Suppressor macrophage treated with lipopolysaccharide for 1 hour (primary cell): ENCODE measurements around the gene GAS6.
"Not testable (repeated sequence)": the region's sequence is repeated elsewhere in the genome, so short reads cannot be mapped to it uniquely, and the experiment has no call there.

ENCODE experiments used
- DNase-seq, 3 donors: peaks; one replicate each; pipeline ENCODE4 v3.0.0-alpha.2; 2020 to 2022

The GAS6 gene

DNA sequence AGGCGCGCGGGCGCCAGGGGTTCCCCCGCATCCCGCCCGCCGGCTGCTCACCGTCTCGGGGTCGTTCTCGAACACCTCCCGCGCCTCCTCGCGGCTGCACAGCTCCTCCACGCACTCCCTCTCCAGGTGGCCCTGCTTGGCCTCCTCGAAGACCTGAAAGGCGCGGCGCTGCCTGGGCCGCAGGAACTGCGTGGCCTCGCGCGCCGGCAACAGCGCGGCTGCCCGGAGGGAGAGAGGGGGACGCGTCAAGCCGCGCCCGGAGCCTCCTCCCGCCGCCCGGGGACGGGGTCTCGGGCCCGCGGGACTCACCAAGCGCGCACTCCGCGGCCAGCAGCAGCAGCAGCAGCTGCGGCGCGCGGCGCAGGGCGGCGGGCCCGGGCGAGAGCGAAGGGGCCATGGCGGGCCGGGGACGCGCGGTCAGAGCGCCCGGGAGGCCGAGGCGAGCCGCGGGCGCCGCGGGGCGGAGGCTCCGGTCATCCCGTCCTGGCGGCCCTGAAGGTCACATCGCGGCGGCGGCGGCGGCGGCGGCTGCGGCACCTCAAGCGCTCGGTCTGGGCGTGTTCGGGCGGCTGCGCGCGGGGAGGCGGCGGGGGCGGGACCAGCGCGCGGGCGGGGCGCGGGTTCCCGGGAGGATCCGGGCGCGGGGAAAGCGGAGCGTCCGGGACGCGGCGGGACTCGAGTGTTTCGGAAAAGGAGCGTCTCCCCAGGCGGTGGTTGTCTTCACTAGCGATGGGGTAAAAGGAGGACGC is at the start of gene GAS6:
TSS of gene GAS6 (minus strand) at position 553 of the 749 bp plus-strand sequence. CDS start at position 397, 156 bp downstream.
- peak; percentile 32 to 64 (median 36) for DNase-seq

DNA sequence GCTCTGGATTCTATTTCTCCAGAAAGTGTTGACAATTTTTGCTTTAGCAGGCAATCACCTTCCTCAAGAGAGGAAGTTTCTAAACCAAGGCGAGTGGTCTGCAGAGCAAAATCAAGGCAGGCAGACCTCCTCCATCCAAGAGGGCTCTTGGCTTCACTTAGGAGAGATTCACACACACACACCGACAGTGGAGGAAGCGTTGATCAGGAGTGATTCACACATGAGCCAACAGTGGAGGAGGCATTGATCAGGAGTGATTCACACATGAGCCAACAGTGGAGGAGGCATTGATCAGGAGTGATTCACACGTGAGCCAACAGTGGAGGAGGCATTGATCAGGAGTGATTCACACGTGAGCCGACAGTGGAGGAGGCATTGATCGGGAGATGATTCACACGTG is 49.5 kb upstream of the GAS6 start:
- not testable (repeated sequence) for DNase-seq

DNA sequence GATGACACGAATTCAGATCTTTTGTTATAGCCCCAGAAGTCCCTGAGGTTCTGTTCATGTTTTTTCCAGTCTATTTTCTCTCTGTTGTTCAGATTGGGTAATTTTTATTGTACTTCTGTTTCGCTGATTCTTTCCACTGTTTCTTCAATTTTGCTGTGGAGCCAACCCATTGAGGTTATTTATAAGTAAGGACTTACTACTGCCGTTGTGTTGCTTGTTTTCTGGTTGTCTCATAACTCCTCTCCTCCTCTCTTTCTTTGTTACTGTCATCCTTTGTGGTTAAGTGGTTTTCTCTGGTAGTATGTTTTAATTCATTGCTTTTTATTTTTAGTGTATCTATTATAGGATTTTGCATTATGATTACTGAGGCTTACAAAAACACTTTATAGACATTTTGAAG is 48.7 kb upstream of the GAS6 start:
- DNase-seq, result no peak

- DNase-seq, result no peak
These were observed 44.0 kb upstream of the GAS6 start for GRCh38 chr13:113907635-113908617.

- no peak for DNase-seq
These were observed 42.7 kb upstream of the GAS6 start for GRCh38 chr13:113906571-113906970.

DNA sequence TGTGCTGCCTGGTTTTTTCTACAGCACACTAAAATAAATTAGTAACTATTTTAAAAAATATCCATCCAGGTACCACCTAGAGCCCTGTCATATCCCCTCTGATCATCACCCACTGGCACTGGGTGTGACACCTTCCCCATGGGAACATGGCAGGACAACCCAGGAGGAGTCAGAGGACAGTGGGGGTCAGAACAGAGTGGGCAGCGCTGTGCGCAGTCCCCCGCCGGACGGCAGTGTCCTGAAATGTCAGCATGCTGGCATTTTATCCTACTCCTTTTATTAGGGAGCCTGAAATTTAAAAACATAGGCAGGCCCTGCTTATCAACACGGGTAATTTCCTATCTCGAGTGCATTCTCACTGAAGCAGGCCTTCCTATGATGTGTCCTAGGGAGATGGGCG is 42.1 kb upstream of the GAS6 start:
- DNase-seq, result no peak

GRCh38 chr13:113905018-113905417 is 41.1 kb upstream of the GAS6 start:
- no peak for DNase-seq

GRCh38 chr13:113904411-113904810 is 40.5 kb upstream of the GAS6 start:
- DNase-seq, result peak in 1 of 3 donors; percentile 12

DNA sequence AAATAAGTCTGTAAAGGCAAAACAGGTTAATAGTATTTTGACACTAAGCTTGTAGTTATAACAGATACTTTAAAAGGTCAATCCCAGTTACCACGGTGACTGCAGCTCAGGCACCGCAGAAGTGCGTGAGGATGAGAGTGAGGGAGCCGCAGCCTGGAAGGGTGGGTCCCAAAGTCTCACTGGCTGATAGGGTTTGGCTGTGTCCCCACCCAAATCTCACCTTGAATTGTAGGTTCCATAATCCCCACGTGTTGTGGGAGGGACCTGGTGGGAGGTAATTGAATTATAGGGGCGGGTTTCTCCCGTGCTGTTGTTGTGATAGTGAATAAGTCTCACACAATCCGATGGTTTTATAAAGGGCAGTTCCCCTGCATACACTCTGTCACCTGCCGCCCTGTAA is 40.0 kb upstream of the GAS6 start:
- DNase-seq, result no peak

DNA sequence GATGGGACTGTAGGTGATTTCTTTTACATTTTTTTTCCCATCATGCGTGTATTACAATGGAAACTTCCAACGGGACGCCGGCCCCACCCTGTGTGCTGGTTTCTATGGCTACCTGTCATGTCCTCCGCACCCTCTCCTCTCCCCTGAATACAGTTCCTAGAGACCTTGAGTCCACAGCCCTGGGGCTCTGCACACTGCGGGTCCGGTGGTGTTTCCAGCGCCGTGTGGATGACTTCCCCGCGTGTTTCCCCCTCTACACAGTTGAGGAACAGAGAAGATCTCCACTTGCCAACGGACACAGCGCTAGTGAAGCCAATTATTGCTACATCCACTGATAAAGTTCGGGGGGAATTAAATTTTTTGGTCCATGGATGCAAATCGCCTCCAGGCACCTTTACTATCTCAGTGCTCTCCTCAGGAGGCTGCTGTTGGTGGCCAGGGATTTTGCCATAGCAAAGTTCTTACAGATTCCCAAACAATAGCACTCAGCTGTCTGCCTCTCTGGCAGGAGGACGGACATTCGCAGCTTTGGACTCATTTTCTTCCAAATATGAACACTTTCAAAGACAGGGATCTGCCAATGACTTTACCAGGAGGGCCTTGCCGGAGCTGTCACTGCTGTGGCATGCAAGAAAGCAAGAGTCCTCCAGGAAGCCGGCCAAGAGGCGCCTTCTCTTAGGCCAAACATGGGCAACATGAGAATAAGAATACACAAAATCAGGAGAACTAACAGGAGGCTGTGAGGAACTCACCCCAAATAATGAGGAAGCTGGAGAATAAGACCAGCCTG is 39.3 kb upstream of the GAS6 start:
- DNase-seq, result no peak

GRCh38 chr13:113902481-113902880 is 38.6 kb upstream of the GAS6 start:
- DNase-seq, result no peak

DNA sequence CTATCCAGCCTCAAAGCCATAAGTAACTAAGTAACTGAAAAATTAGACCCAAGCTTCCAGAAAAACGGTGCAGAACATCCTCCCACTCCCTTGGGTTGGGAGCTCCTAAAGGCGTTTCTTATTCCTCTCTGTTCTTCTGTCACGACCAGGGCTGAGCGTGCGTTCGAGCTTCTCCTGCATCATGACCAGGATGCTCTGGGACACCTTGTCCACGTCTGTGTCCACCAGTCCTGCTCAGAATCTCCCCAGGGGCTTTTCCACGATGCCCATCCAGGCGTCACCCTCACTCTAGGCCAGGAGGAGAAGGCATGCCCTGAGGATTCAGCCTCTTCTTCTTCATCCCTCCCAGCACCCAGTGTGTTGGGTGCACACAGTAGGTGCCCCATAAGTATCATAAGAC is 37.8 kb upstream of the GAS6 start:
- DNase-seq, result no peak

- DNase-seq, result no peak
These were observed 37.4 kb upstream of the GAS6 start for GRCh38 chr13:113901231-113901630.

DNA sequence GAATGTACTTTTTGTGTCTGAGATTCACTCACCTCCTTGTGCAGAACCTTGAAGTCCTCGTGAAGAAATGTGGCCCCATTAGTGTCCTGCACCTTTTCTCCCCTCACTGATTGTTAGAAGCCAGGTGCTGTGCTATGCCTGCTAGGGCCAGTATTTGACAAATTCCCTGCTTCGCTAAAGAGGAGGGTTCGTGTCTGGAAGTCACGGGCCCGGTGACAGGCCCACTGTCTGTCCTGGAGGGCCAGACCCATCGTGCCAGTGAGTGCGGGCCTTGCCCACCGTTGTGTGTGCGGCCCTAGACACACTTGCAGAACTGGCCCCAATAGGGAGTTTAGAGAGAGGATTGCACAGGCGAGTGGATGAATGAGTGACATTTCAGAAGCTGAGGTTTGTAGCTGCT is 36.8 kb upstream of the GAS6 start:
- no peak for DNase-seq

GRCh38 chr13:113898391-113898790 is 34.5 kb upstream of the GAS6 start:
- DNase-seq, result no peak

- no peak for DNase-seq
These were observed 34.1 kb upstream of the GAS6 start for GRCh38 chr13:113897966-113898365.

GRCh38 chr13:113897161-113897560 is 33.3 kb upstream of the GAS6 start:
- DNase-seq, result no peak

DNA sequence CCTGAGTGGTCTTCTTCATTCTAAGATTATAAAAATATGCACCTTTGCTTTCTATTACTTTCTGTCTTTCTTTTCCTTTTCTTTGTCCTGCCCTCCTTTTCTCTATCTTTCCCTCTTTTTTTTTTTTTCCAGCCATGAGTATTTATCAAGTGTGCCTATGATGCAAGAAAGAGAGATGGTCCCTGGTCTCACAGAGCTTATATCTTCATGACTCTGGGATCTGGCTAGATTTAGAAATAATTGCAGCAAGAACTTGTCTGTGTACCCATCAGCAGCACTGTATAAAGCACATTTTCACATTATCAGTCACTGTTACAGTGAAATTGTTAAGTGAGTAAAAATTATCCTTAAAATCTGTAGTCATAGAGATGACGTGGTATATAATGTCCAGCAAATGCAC is 31.6 kb upstream of the GAS6 start:
- no peak for DNase-seq

GRCh38 chr13:113890774-113891480 is 27.1 kb upstream of the GAS6 start:
- no peak for DNase-seq

DNA sequence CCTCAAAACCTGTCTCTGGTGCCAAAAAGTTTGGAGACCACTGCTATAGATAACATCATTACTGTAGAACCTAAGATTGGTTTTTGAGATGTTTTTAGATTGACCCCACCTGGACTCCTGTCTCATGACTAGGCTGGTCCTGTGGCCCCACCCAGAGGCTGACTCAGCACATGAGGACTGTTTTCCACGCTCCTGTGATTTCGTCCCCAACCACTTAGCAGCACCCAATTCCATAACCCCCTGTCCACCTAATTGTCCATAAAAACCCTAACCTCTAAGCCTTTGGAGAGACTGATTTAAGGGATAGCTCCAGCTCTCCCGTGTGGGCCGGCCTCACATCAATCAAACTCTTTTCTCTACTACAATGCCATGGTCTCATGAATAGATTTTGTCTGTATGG is 25.6 kb upstream of the GAS6 start:
- DNase-seq, result no peak

DNA sequence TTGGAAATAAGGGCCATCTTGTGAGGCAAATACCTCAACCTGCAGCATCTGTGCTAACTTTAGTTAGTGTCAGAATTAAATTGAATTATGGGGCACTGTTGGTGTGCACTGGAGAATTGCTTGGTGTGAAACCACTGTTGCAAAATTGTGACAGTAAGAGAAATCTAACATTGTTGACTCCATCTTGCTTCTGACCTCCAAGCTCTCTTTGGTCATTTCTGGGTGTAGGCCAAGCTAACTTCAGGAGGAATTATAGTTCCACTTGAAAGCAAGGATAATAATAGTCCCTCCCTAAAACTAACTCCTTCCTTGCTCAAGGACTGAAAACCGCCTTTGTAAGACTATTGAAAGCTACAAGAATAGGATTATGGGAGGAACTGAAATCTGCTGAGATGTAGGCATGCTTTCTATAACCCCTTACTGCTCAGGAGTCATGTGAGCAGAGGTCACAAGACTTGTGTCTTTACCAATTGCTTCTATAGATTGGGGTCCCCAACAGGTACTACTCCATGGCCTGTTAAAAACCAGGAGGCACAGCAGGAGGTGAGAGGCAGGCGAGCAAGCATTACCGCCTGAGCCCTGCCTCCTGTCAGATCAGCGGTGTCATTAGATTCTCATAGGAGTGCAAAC is 24.9 kb upstream of the GAS6 start:
- DNase-seq, result no peak

- no peak for DNase-seq
These were observed 23.9 kb upstream of the GAS6 start for GRCh38 chr13:113887700-113888201.
